ENCODE measurements around the gene ALOX15B.
A peak's percentile ranks its signal among the peaks of the same experiment; 100 is the strongest.

The ALOX15B gene

GRCh38 chr17:8038954-8039610, at the start of gene ALOX15B:
ALOX15B (plus strand) TSS chr17:8039059; CDS start chr17:8039156, 97 bp downstream.
- DNase-seq (ENCODE audit: low read depth) = no peak

GRCh38 chr17:7989781-7990655, 48.8 kb upstream of the ALOX15B start:
- DNase-seq (ENCODE audit: low read depth) = peak; percentile 86

- no peak for DNase-seq (ENCODE audit: low read depth)
Measured at GRCh38 chr17:7992516-7992915, 46.3 kb upstream of the ALOX15B start.

GRCh38 chr17:7992924-7993323, 45.9 kb upstream of the ALOX15B start:
- DNase-seq (ENCODE audit: low read depth) = no peak

- no peak for DNase-seq (ENCODE audit: low read depth)
Measured at GRCh38 chr17:7993972-7994589, 44.8 kb upstream of the ALOX15B start.

- DNase-seq (ENCODE audit: low read depth) = no peak
Measured at GRCh38 chr17:7995724-7996123, 43.1 kb upstream of the ALOX15B start.

- no peak for DNase-seq (ENCODE audit: low read depth)
Measured at GRCh38 chr17:7997186-7997585, 41.7 kb upstream of the ALOX15B start.

- DNase-seq (ENCODE audit: low read depth) = no peak
Measured at GRCh38 chr17:8001976-8002720, 36.7 kb upstream of the ALOX15B start, which contains the start of gene GUCY2D. GUCY2D (plus strand) TSS chr17:8002615; CDS start chr17:8003048, 433 bp downstream.

- DNase-seq (ENCODE audit: low read depth) = no peak
Measured at GRCh38 chr17:8002721-8003593, 35.9 kb upstream of the ALOX15B start.

- no peak for DNase-seq (ENCODE audit: low read depth)
Measured at GRCh38 chr17:8003594-8004181, 35.2 kb upstream of the ALOX15B start.

GRCh38 chr17:8004899-8005298, 34.0 kb upstream of the ALOX15B start:
- DNase-seq (ENCODE audit: low read depth) = no peak

GRCh38 chr17:8005357-8005756, 33.5 kb upstream of the ALOX15B start:
- no peak for DNase-seq (ENCODE audit: low read depth)

- DNase-seq (ENCODE audit: low read depth) = no peak
Measured at GRCh38 chr17:8005967-8006730, 32.7 kb upstream of the ALOX15B start.

GRCh38 chr17:8006836-8007680, 31.8 kb upstream of the ALOX15B start:
- no peak for DNase-seq (ENCODE audit: low read depth)

- no peak for DNase-seq (ENCODE audit: low read depth)
Measured at GRCh38 chr17:8007836-8008235, 31.0 kb upstream of the ALOX15B start.

- DNase-seq (ENCODE audit: low read depth) = no peak
Measured at GRCh38 chr17:8012045-8012580, 26.7 kb upstream of the ALOX15B start.

- DNase-seq (ENCODE audit: low read depth) = no peak
Measured at GRCh38 chr17:8012996-8013640, 25.7 kb upstream of the ALOX15B start.
